GM18951 (cell line): ENCODE data around the gene SLC25A17.
"Not testable (repeated sequence)": the region's sequence is repeated elsewhere in the genome, so short reads cannot be mapped to it uniquely, and the experiment has no call there.

Experiments
- POLR2A ChIP-seq: IDR thresholded peaks from 4 replicates; pipeline ENCODE4 v1.6.1; 2011; ENCODE audit warnings: mild to moderate bottlenecking; ENCODE audit not compliant: insufficient read length, insufficient read depth; ENCODE audit errors: extremely low read depth
- in situ Hi-C: fragments of 300-500 bp; cut with MboI; formaldehyde crosslinking; loops from one replicate; pipeline ENCODE4 v1.12.0; 2022; ENCODE audit warnings: low sequenced_read_pairs, mixed read lengths, inconsistent platforms; ENCODE audit not compliant: unreplicated experiment

The SLC25A17 gene

GRCh38 chr22:40733919-40734318 is 85.2 kb downstream of the SLC25A17 start:
- no peak for TF ChIP-seq POLR2A
- in situ Hi-C loops, result no loop called here

DNA sequence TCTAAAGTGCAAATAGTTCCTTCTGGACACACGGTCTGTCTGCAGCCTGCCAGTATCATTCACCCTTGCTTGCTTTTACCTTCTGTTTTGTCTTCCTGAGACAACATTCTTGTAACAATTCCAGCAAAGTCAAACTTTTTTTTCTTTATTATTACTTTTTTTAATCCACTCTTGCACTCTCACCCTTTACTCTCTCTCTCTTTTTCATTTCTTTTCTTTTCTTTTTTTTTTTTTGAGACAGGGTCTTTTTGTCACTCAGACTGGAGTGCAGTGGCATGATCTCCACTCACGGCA is 86.2 kb downstream of the SLC25A17 start:
- no peak for TF ChIP-seq POLR2A
- in situ Hi-C loops, result no loop called here

GRCh38 chr22:40729284-40729683 is 89.9 kb downstream of the SLC25A17 start:
- in situ Hi-C loops, result no loop called here
- no peak for TF ChIP-seq POLR2A

DNA sequence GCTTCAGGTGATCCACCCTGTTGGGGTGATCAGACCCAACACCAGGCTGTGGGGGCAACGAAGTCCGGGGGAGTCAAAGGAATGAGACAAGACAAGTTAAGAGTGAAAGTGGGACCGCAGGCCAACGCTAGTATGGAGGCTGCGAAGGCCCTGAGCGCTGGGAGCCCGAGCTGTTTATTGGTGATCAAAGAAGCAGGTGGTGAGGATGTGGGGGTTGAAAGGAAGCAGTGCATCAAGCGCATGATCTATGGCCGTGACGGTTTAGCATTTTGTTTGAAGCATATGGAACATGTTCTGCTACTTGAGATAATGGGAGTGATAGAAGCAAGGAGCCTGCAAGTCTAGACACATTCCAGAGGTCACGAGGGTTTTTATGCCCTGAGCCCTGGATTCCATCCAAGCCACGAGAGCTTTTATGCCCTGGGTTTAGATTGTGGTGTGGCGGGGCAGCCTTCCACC is 90.4 kb downstream of the SLC25A17 start:
- no peak for TF ChIP-seq POLR2A

DNA sequence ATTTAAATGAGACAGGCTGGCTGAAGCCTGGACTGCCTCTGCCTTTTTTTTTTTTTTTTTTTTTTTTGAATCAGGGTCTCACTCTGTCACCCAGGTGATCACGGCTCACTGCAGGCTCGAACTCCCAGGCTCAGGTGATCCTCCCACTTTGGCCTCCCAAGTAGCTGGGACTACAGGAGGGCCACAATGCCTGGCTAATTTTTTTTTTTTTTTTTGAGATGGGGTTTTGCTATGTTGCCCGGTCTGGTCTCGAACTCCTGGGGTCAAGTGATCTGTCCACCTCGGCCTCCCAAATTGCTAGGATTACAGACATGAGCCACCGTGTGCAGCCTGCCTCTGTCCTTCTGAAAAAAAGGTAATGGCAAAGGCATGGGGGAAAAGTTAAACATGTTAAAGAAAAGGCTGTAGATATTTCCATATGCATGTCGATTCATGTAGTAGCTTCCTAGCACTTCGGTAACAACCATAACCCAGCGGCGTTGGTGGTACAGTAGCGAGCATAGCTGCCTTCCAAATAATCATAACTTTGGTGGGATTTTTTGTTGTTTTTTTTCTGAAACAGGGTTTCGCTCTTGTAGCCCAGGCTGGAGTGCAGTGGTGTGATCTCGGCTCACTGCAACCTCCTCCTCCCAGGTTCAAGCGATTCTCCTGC is 91.1 kb downstream of the SLC25A17 start:
- TF ChIP-seq POLR2A, result no peak
- in situ Hi-C loops, result no loop called here

More for the DNA sequence above, 90.4 kb downstream of the SLC25A17 start:
- in situ Hi-C loops, result no loop called here

DNA sequence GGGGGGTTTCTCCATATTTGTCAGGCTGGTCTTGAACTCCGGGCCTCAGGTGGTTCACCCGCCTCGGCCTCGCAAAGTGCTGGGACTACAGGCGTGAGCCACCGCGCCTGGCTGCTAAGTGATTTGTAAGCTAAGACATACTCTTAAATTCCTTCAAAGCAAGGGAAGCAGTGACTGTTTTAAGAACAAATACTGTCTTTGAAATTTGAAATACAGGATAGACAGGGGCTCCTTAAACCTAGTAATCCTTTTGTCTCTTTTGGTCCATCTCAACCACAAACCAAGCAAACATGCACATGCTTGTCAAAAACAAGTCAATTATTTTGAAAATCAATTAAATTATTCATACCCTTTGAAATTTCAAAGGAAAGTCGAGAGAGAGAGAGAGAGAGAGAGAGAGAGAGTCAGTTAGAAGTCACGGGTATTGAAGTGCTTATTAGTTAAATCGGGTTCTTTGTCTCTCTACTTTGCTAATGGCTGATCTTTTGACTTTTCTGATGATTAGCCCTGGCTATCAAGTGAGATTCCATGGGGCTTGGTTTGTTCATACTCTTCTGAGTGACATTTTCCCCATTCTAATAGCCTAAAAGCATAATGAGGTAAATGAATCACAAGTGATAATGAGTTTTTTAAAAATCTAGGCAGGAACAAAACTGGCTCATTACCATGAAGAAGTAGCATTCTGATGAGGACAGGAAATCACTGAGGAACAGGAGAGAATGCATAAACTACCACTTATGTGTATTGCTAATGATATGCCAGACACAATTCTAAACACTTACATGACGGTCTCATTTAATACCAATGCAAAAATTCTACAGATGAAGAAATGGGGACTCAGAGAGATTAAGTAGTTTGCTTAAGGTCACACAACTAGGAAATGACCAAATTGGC is 91.8 kb downstream of the SLC25A17 start:
- no peak for TF ChIP-seq POLR2A
- in situ Hi-C loops, result no loop called here

- TF ChIP-seq POLR2A, result no peak
- in situ Hi-C loops, result no loop called here
These were observed 92.6 kb downstream of the SLC25A17 start for GRCh38 chr22:40726514-40726913.

DNA sequence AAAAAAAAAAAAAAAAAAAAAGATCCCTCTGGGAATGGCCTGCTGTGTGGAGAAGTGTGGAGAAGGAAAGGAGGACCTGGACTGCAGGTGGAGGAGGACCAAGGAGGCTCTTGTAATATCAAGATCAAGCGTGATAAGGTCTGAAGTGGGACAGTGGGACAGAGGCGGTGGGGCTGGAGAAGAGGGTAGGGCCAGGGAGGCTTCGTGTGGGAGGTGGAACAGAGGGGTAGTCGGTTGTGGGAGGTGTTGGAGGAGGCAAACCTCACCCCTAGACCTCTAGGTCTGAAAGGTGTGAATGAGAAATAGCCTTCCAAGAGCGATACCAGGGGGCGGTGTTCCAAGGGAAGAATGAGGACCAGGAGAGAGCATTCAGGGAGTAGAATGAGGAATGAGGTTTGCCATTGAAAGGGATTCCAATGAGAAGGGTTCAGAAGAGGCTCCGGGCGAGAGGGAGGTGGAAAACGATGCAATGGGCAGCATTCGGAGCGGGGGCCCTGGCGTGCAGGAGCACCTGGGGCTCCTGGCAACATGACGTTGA is 95.7 kb downstream of the SLC25A17 start:
- no peak for TF ChIP-seq POLR2A
- in situ Hi-C loops, result no loop called here

DNA sequence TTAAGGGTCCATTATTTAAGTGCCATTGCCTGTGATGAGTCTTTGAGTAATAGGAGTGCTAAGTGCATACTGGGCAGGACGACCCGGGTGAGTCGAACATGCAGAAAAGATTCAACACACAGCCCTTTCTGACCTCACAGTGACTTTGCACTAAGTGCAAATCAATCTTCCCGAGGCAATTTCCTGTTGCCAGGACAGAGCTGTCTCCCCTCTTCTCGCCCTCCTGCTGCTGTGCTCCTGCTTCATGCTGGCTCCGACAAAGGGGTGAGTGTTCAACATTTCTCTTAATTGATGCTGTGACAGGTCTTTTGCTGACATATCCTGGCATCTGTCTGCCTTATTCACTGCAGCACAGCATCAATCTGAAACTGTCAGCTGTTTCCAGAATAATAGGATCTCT is 97.9 kb downstream of the SLC25A17 start:
- no peak for TF ChIP-seq POLR2A
- in situ Hi-C loops, result no loop called here

DNA sequence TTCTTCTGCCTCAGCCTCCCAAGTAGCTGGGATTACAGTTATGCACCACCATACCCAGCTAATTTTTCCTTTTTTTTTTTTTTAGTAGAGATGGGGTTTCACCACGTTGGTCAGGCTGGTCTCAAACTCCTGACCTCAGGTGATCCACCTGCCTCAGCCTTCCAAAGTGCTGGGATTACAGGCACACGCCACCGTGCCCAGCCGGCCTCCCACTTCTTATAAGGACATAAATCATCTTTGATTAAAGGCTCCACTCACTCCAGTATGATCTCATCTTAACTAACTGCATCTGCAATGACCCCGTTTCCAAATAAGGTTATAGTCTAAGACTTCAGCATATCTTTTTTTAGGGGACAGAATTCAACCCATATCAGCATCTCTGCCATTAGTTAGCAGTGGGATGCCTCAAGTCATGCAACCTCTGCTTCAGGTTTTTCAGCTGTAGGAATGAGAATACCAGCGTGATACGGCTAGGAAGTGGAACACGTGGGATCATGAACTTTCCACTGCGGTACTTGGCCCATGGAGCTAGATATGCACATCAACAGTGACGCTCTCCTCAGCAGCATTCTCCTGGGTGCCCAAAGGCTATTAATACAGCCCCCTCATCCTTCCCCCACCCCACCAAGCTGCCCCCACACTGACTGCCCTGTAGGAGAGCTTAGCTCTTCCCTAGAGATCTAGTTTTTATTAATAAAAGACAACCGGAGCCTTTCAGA is 98.4 kb downstream of the SLC25A17 start:
- no peak for TF ChIP-seq POLR2A
- in situ Hi-C loops, result no loop called here

- in situ Hi-C loops, result not testable (repeated sequence)
These were observed 99.0 kb downstream of the SLC25A17 start for GRCh38 chr22:40720156-40720537.
